GM21360 (cell line): ENCODE measurements around the gene LAMA4.
"Not testable (repeated sequence)": the region's sequence is repeated elsewhere in the genome, so short reads cannot be mapped to it uniquely, and the experiment has no call there.

ENCODE experiments used
- ATAC-seq: cut with Tn5 transposase; IDR thresholded peaks from one replicate; pipeline ENCODE4 v1.9.1; 2021; ENCODE audit warnings: mild to moderate bottlenecking, moderate library complexity; ENCODE audit not compliant: unreplicated experiment

LAMA4 gene

GRCh38 chr6:112215488-112216284 is 38.7 kb downstream of the LAMA4 start:
- ATAC-seq, result no peak

GRCh38 chr6:112214739-112215269 is 39.6 kb downstream of the LAMA4 start:
- ATAC-seq, result no peak

- no peak for ATAC-seq
These were observed 43.5 kb downstream of the LAMA4 start for GRCh38 chr6:112210852-112211251.

- no peak for ATAC-seq
These were observed 45.2 kb downstream of the LAMA4 start for GRCh38 chr6:112209131-112209530.

GRCh38 chr6:112207776-112208175 is 46.6 kb downstream of the LAMA4 start:
- no peak for ATAC-seq

GRCh38 chr6:112207131-112207530 is 47.2 kb downstream of the LAMA4 start:
- ATAC-seq, result no peak

GRCh38 chr6:112206110-112206458 is 48.3 kb downstream of the LAMA4 start:
- ATAC-seq, result no peak

- ATAC-seq, result no peak
These were observed 48.8 kb downstream of the LAMA4 start for GRCh38 chr6:112205427-112206109.

- ATAC-seq, result no peak
These were observed 50.0 kb downstream of the LAMA4 start for GRCh38 chr6:112204350-112204706.

GRCh38 chr6:112203577-112204349 is 50.6 kb downstream of the LAMA4 start:
- no peak for ATAC-seq

GRCh38 chr6:112202639-112203341 is 51.6 kb downstream of the LAMA4 start:
- ATAC-seq, result no peak

- not testable (repeated sequence) for ATAC-seq
These were observed 54.0 kb downstream of the LAMA4 start for GRCh38 chr6:112200185-112200914.

- no peak for ATAC-seq
These were observed 55.4 kb downstream of the LAMA4 start for GRCh38 chr6:112199001-112199403.

- no peak for ATAC-seq
These were observed 55.8 kb downstream of the LAMA4 start for GRCh38 chr6:112198582-112198981.

GRCh38 chr6:112197636-112198035 is 56.7 kb downstream of the LAMA4 start:
- ATAC-seq, result no peak

- no peak for ATAC-seq
These were observed 58.1 kb downstream of the LAMA4 start for GRCh38 chr6:112196306-112196705.

GRCh38 chr6:112195166-112195565 is 59.2 kb downstream of the LAMA4 start:
- no peak for ATAC-seq

- no peak for ATAC-seq
These were observed 59.9 kb downstream of the LAMA4 start for GRCh38 chr6:112194511-112194910.

GRCh38 chr6:112193535-112194051 is 60.8 kb downstream of the LAMA4 start:
- no peak for ATAC-seq

- no peak for ATAC-seq
These were observed 61.2 kb downstream of the LAMA4 start for GRCh38 chr6:112193117-112193516.
